Measurements from ENCODE around the gene SRPK2.

The SRPK2 gene

DNA sequence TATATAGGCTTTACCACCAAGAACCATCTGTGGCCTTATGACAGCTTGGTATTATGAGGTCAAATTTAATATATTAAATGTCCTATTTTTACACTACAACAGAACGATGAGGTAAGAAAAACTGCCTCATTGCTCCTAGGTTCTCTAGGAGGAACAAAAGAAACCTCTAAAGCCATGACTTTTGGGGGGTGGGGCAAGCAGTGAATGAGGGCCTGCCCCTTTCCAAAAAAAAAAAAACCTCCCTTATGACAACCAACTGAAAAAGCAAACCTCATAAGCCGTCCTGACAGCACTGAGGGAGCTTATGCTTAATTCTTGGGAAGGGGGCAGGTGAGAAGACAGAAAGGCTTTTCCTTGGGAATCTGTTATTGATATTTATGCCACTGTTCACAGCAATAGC lies 258.1 kb downstream of the SRPK2 start:
- no peak overlapping the region for H3K27ac ChIP-seq (ENCODE audit: low read depth, low read length, poor library complexity, severe bottlenecking)
- H3K4me2 ChIP-seq (ENCODE audit: low read length): no peak overlapping the region
- no peaks in the 10 kb centered on the region for H3K9me2 ChIP-seq (ENCODE audit: low read depth, low read length)
- H3K4me1 ChIP-seq (ENCODE audit: insufficient read depth, low read length, severe bottlenecking): peaks cover 16% of the 10 kb centered on the region
- H3K4me3 ChIP-seq (ENCODE audit: low read depth, low read length, poor library complexity, severe bottlenecking): no peak overlapping the region
- H2AFZ ChIP-seq (ENCODE audit: low read length): no peak overlapping the region
- TF ChIP-seq EZH2 (IDR thresholded peaks at IDR 0.05; ENCODE audit: borderline replicate concordance, low read length): no peak
- no peak for TF ChIP-seq CTCF (IDR thresholded peaks at IDR 0.05; ENCODE audit: low read length)
- H3F3A ChIP-seq (ENCODE audit: insufficient read depth, low read length): no peaks in the 10 kb centered on the region
- no peaks in the 10 kb centered on the region for H3K79me2 ChIP-seq (ENCODE audit: insufficient read depth, low read length)
- H4K20me1 ChIP-seq (ENCODE audit: insufficient read depth, low read length): no peaks in the 10 kb centered on the region
- H3K9ac ChIP-seq (ENCODE audit: low read length): no peak overlapping the region
- H3K27me3 ChIP-seq (ENCODE audit: insufficient read depth, low read length): no peaks in the 10 kb centered on the region
- no peaks in the 10 kb centered on the region for H3K9me3 ChIP-seq (ENCODE audit: low read length)
- 0 out of 2 replicates have a peak, but pooled peaks cover 7% of the 10 kb centered on the region for H3K36me3 ChIP-seq (ENCODE audit: insufficient read depth, low read length)

- H3K4me2 ChIP-seq (ENCODE audit: low read length): no peak overlapping the region
- TF ChIP-seq EZH2 (IDR thresholded peaks at IDR 0.05; ENCODE audit: borderline replicate concordance, low read length) (no peak), CTCF (IDR thresholded peaks at IDR 0.05; ENCODE audit: low read length) (no peak)
- H3K27ac ChIP-seq (ENCODE audit: low read depth, low read length, poor library complexity, severe bottlenecking): no peak overlapping the region
- H3K4me1 ChIP-seq (ENCODE audit: insufficient read depth, low read length, severe bottlenecking): peaks cover 16% of the 10 kb centered on the region
- no peaks in the 10 kb centered on the region for H4K20me1 ChIP-seq (ENCODE audit: insufficient read depth, low read length)
- H3K4me3 ChIP-seq (ENCODE audit: low read depth, low read length, poor library complexity, severe bottlenecking): no peak overlapping the region
- H3F3A ChIP-seq (ENCODE audit: insufficient read depth, low read length): no peaks in the 10 kb centered on the region
- no peaks in the 10 kb centered on the region for H3K27me3 ChIP-seq (ENCODE audit: insufficient read depth, low read length)
- no peak overlapping the region for H3K9ac ChIP-seq (ENCODE audit: low read length)
- H3K36me3 ChIP-seq (ENCODE audit: insufficient read depth, low read length): 0 out of 2 replicates have a peak, but pooled peaks cover 7% of the 10 kb centered on the region
- no peaks in the 10 kb centered on the region for H3K9me2 ChIP-seq (ENCODE audit: low read depth, low read length)
- H3K9me3 ChIP-seq (ENCODE audit: low read length): no peaks in the 10 kb centered on the region
- H3K79me2 ChIP-seq (ENCODE audit: insufficient read depth, low read length): no peaks in the 10 kb centered on the region
- no peak overlapping the region for H2AFZ ChIP-seq (ENCODE audit: low read length)
These were observed 258.7 kb downstream of the SRPK2 start for GRCh38 chr7:105130048-105130447.

DNA sequence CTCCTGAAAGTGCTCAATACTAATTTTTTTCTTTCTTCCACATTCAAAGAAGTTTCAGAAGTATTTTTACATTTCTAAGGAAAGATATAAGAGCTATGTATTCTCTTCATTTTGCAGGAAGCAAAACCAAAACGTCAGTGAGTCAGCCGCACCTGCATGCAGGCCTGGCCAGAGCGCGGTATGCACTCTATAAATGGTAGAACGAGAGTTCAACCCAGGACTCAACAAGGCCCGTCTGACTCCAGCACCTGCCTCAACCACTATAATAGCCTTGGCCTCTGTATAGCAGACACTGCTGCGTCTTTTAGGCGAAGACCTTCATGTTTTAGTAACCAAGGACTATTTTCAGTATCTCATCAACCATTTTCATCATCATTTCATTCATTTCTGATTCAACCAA lies 261.5 kb downstream of the SRPK2 start:
- Histone ChIP-seq H3K27ac (ENCODE audit: low read depth, low read length, poor library complexity, severe bottlenecking) (peak overlapping the region; percentile 65), H3K27me3 (ENCODE audit: insufficient read depth, low read length) (no peaks in the 10 kb centered on the region), H3F3A (ENCODE audit: insufficient read depth, low read length) (no peaks in the 10 kb centered on the region), H2AFZ (ENCODE audit: low read length) (no peak overlapping the region), H3K36me3 (ENCODE audit: insufficient read depth, low read length) (0 out of 2 replicates have a peak, but pooled peaks cover 7% of the 10 kb centered on the region), H3K9ac (ENCODE audit: low read length) (no peak overlapping the region), H4K20me1 (ENCODE audit: insufficient read depth, low read length) (no peaks in the 10 kb centered on the region), H3K79me2 (ENCODE audit: insufficient read depth, low read length) (no peaks in the 10 kb centered on the region), H3K4me2 (ENCODE audit: low read length) (peak overlapping the region; percentile 22; the same call in 1 of the 2 replicates), H3K4me1 (ENCODE audit: insufficient read depth, low read length, severe bottlenecking) (peaks cover 16% of the 10 kb centered on the region), H3K9me3 (ENCODE audit: low read length) (no peaks in the 10 kb centered on the region), H3K4me3 (ENCODE audit: low read depth, low read length, poor library complexity, severe bottlenecking) (no peak overlapping the region), H3K9me2 (ENCODE audit: low read depth, low read length) (no peaks in the 10 kb centered on the region)
- no peak for TF ChIP-seq EZH2 (IDR thresholded peaks at IDR 0.05; ENCODE audit: borderline replicate concordance, low read length)
- no peak for TF ChIP-seq CTCF (IDR thresholded peaks at IDR 0.05; ENCODE audit: low read length)

Data from OCI-LY1 (cell line).